Measurements from ENCODE around the gene GBGT1.
A peak's percentile ranks its signal among the peaks of the same experiment; 100 is the strongest.

- TF ChIP-seq, protein P1, sequence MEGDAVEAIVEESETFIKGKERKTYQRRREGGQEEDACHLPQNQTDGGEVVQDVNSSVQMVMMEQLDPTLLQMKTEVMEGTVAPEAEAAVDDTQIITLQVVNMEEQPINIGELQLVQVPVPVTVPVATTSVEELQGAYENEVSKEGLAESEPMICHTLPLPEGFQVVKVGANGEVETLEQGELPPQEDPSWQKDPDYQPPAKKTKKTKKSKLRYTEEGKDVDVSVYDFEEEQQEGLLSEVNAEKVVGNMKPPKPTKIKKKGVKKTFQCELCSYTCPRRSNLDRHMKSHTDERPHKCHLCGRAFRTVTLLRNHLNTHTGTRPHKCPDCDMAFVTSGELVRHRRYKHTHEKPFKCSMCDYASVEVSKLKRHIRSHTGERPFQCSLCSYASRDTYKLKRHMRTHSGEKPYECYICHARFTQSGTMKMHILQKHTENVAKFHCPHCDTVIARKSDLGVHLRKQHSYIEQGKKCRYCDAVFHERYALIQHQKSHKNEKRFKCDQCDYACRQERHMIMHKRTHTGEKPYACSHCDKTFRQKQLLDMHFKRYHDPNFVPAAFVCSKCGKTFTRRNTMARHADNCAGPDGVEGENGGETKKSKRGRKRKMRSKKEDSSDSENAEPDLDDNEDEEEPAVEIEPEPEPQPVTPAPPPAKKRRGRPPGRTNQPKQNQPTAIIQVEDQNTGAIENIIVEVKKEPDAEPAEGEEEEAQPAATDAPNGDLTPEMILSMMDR (IDR thresholded peaks at IDR 0.05) = peak; percentile 97
- no peak for TF ChIP-seq EZH2 (IDR thresholded peaks at IDR 0.05; ENCODE audit: borderline replicate concordance, insufficient read depth, low read depth, low read length, poor library complexity, severe bottlenecking)
Measured at GRCh38 chr9:133147412-133148198, 16.1 kb downstream of the GBGT1 start.

Data from B cell (primary cell).